Transverse colon (tissue), 4 donors: ENCODE data around the gene AMBP. TPM values are rescaled to one million over a fixed set of nuclear protein-coding genes. Genes with fewer than 3 reads are reported as not detected.

Source experiments
- DNase-seq: peaks from one replicate; pipeline ENCODE4 v3.0.0-alpha.2; 2019
- H3K27ac ChIP-seq, 4 donors: fragments of 200-600 bp; sonication (generic); 2 replicates each; pipeline ENCODE4 v1.5.1; 2016 to 2018; ENCODE audit warnings: inconsistent platforms in 4 of 4
- H3K27me3 ChIP-seq: fragments of 200-600 bp; sonication (generic); 2 replicates; pipeline ENCODE4 v1.5.1; 2017; ENCODE audit warnings: inconsistent platforms
- H3K36me3 ChIP-seq, 4 donors: fragments of 200-600 bp; sonication (generic); 2 replicates each; pipeline ENCODE4 v1.5.1; 2017 to 2019; ENCODE audit warnings: inconsistent platforms in 4 of 4
- H3K4me1 ChIP-seq, 4 donors: fragments of 200-600 bp; sonication (generic); 2 replicates each; pipeline ENCODE4 v1.5.1; 2017 to 2020; ENCODE audit warnings: inconsistent platforms in 4 of 4
- H3K4me3 ChIP-seq, 4 donors: fragments of 200-600 bp; sonication (generic); 1 replicate in 1 of 4; 2 replicates in 3 of 4; pipeline versions ENCODE4 v1.5.1 to v1.6.1; 2017 to 2019; ENCODE audit warnings: inconsistent platforms in 4 of 4
- H3K9me3 ChIP-seq, 2 donors: fragments of 200-600 bp; sonication (generic); 2 replicates each; pipeline ENCODE4 v1.5.1; 2017 to 2019; ENCODE audit warnings: inconsistent platforms in 2 of 2
- EP300 ChIP-seq: sonication (generic); formaldehyde crosslinking; IDR thresholded peaks from one replicate; pipeline ENCODE4 v1.6.1; 2017; ENCODE audit warnings: antibody characterized with exemption, low read depth
- POLR2A ChIP-seq: fragments of 450-650 bp; IDR thresholded peaks from one replicate; pipeline ENCODE4 v1.6.1; 2016; ENCODE audit warnings: antibody characterized with exemption, mild to moderate bottlenecking, moderate library complexity
- POLR2AphosphoS5 ChIP-seq, 3 donors: sonication (generic); formaldehyde crosslinking; IDR thresholded peaks; one replicate each; pipeline ENCODE4 v1.6.1; 2016; ENCODE audit warnings: antibody characterized with exemption in 3 of 3
- WGBS, 2 donors: methylation state at CpG; one replicate each; pipeline ENCODE4 v1.1.5; 2018; ENCODE audit warnings: low coverage in 1 of 2; 5-methylcytosine and 5-hydroxymethylcytosine counted together
- in situ Hi-C, 4 donors: fragments of 200-750 bp; cut with MboI; loops; one replicate each; pipeline versions ENCODE4 v1.15.0 to v1.15.1; 2017; ENCODE audit warnings: low sequenced_read_pairs in 3 of 4, low pct_ligation_motif_present in 1 of 4, low pct_unique_long_range_greater_than_20kb in 1 of 4
- intact Hi-C: fragments of 100-400 bp; cut with DNase I; formaldehyde crosslinking; loops from one replicate; pipeline ENCODE4 v1.15.1; 2023; ENCODE audit warnings: low total_unique reads
- total RNA-seq, 4 donors: library from RNA; depleted of rRNA; stranded (reverse); fragments of >200 nt; gene quantifications; one replicate each; pipeline ENCODE4 v1.1.0, GENCODE V29; 2016
- TF ChIP-seq, protein P1 (sequence below), 5 experiments: fragments of 200-600 bp in 3 of 5; fragments of 450-650 bp in 2 of 5; sonication (generic) in 3 of 5; IDR thresholded peaks; 1 replicate in 2 of 5; 2 replicates in 3 of 5; pipeline ENCODE4 v1.5.1; 2016 to 2017; ENCODE audit warnings: antibody characterized with exemption in 5 of 5, inconsistent platforms in 3 of 5, mild to moderate bottlenecking in 2 of 5, moderate library complexity in 1 of 5

The AMBP gene
- total RNA-seq, 4 donors from 2014 or later: 0.96 TPM; not detected in 3

DNA sequence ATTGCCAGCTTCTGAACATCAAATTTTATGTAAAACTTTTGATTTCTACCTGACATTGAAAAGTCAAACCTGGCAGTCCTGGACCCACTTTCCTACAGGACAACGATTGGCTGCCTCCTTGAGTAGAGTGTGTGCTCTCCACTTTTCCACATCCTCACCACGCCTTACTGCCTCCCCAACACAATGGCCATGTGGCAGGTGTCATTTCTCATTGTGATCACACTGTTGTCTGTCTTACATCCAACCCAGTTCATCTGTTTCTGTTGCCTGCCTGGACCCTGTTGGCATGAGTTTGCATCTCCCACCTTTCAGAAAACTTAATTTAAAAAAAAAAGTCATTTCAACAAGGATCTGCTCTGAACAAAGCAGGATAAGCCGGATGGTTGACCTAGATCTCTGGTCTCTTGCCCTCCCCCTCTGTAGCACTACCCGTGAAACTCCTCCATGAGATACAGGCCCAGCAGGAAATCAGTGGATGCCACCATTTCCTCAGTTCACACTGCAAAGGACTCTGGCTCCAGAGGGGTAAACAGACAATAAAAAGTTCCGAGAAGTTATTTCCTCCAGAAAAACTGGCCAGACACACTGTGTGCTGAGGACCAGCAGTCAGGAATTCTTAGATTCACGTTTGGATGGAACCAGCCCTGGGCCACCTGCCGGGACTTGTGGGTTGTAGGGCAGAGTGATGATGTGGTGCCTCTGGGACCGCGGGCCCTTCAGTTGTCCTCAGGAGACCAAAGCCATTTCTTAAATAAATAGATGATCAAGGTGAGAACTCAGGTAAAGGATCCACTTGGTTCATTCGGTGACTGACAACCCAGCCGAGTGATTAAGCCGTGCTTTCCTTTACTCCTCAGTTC is 48.6 kb downstream of the AMBP start:
- H3K4me3 ChIP-seq: no peak overlapping the region
- H3K36me3 ChIP-seq: peaks cover 0 to 7% (median 0%) of the 10 kb centered on the region in 4 donors
- WGBS, 2 donors: 67 to 82% methylated on average over 4 to 12 of the region's 12 CpGs
- no peak for DNase-seq
- intact Hi-C loops: no loop called here
- in situ Hi-C loops: loop anchor here in 2 of 4 donors (25.0 kb wide), 2 partner anchors 167 to 217 kb away; no protein-coding TSS in a partner anchor
- H3K4me1 ChIP-seq: no peaks in the 10 kb centered on the region
- H3K9me3 ChIP-seq: no peaks in the 10 kb centered on the region
- no peaks in the 10 kb centered on the region for H3K27me3 ChIP-seq
- no peak overlapping the region for H3K27ac ChIP-seq
- TF ChIP-seq, protein P1, sequence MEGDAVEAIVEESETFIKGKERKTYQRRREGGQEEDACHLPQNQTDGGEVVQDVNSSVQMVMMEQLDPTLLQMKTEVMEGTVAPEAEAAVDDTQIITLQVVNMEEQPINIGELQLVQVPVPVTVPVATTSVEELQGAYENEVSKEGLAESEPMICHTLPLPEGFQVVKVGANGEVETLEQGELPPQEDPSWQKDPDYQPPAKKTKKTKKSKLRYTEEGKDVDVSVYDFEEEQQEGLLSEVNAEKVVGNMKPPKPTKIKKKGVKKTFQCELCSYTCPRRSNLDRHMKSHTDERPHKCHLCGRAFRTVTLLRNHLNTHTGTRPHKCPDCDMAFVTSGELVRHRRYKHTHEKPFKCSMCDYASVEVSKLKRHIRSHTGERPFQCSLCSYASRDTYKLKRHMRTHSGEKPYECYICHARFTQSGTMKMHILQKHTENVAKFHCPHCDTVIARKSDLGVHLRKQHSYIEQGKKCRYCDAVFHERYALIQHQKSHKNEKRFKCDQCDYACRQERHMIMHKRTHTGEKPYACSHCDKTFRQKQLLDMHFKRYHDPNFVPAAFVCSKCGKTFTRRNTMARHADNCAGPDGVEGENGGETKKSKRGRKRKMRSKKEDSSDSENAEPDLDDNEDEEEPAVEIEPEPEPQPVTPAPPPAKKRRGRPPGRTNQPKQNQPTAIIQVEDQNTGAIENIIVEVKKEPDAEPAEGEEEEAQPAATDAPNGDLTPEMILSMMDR (IDR thresholded peaks at IDR 0.05): no peak
- TF ChIP-seq EP300: no peak
- TF ChIP-seq POLR2A: no peak
- TF ChIP-seq POLR2AphosphoS5 (IDR thresholded peaks at IDR 0.05): no peak

DNA sequence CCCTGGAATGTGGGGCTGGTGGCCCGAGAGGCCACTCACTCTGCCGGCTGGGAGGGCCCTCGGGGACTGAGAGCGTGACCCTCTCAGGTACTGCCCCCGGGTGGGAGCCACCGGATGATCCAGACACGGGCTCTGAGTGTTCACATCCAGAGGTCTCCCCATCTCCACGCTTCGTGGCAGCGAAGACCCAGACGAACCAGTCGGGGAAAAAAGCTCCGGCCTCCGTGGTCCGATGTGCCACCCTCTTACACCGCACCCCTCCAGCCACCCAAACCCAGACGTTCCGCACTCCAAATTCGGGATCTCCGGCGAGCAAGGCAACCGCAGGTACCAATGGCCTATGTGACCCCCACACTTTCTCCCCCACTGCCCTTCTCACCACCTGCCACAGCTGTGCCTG is 49.5 kb downstream of the AMBP start:
- intact Hi-C loops (no loop called here), in situ Hi-C loops (loop anchor here in 2 of 4 donors (25.0 kb wide), 2 partner anchors 166 to 216 kb away; no protein-coding TSS in a partner anchor)
- no peak overlapping the region for H3K4me3 ChIP-seq
- WGBS, 2 donors: 97% methylated on average over 22 of the region's 22 CpGs; no CpG with 5 or more reads in 1 of the 2 donors
- peaks cover 0 to 14% (median 0%) of the 10 kb centered on the region in 4 donors for H3K36me3 ChIP-seq
- DNase-seq: no peak
- no peaks in the 10 kb centered on the region for H3K4me1 ChIP-seq
- H3K27ac ChIP-seq: no peak overlapping the region
- TF ChIP-seq POLR2A (no peak), POLR2AphosphoS5 (IDR thresholded peaks at IDR 0.05) (no peak), EP300 (no peak)
- TF ChIP-seq, protein P1 (IDR thresholded peaks at IDR 0.05): no peak
- no peaks in the 10 kb centered on the region for H3K27me3 ChIP-seq
- peaks cover 3 to 6% of the 10 kb centered on the region in 2 donors for H3K9me3 ChIP-seq

DNA sequence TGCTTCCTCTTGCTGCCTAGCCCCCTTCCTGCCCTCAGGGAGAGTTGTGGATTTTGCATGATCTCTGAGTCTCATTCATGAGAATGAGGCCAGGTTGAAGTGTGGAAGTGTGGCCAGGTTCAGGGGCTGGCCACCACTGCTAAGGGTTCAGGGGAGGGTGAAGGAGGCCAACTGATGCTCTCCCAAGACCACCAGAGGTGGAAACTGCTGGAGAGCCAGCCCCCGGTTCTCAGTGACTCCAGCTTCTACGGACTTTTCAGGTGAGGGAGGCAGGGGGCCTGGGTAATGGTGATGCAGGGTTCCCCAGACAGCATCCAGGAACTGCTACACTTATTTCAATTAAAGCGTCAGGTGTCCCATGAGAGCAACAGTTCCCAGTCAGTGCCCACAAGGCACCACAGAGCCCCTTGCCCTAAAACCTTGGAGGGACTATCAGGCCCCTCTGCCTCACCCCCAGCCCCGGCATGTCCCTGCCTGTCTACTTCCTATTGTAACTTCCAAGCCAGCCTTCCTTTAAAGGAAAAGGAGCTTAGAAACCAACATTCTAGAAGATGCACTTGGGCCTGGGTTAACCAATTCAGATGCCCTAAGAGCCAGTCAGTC is 50.1 kb downstream of the AMBP start:
- DNase-seq: no peak
- Histone ChIP-seq H3K4me1 (no peaks in the 10 kb centered on the region), H3K4me3 (no peak overlapping the region), H3K27ac (no peak overlapping the region), H3K9me3 (peaks cover 10 to 11% of the 10 kb centered on the region in 2 donors), H3K36me3 (peaks cover 0 to 21% (median 0%) of the 10 kb centered on the region in 4 donors), H3K27me3 (no peaks in the 10 kb centered on the region)
- intact Hi-C loops (no loop called here), in situ Hi-C loops (loop anchor here in 2 of 4 donors (25.0 kb wide), 2 partner anchors 166 to 216 kb away; no protein-coding TSS in a partner anchor)
- 84% methylated on average over 4 of the region's 4 CpGs; no CpG with 5 or more reads in 1 of the 2 donors for WGBS, 2 donors
- TF ChIP-seq, protein P1 (IDR thresholded peaks at IDR 0.05): no peak
- TF ChIP-seq POLR2AphosphoS5 (IDR thresholded peaks at IDR 0.05): no peak
- no peak for TF ChIP-seq POLR2A
- no peak for TF ChIP-seq EP300

DNA sequence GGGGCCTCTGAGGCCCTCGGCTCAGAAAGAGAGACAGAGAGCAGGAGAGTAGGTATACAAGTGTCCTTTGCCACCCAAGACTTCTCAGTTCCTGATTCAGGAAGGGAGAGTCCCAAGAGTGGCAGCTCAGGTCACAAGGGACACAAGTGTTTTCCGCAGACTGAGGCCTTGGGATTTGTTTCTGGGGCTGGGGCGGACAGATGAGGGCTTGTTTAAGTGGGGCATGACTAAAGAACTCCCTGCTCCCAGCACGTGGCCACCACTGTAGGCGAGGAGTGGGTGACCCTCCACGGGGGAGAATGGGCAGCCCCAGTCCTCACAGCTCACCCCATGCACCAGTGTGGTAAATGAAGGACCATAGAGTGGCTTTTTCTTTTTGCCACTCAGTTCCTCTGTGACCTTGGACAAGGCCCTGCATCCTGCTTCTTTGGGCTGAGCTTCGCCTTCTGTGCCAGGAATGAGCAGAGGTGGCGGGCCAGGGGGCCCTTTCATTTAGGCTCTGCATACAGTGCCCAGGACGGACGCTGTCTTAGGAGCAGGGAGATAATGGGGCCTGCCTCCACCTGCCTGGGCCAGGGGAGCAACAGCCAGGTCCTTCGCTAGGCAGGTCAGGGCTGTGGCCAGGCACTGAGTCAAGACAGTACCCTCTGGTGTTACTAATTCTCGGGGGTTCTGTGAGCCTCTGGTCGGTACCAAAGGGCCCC is 50.8 kb downstream of the AMBP start:
- H3K27ac ChIP-seq: no peak overlapping the region
- TF ChIP-seq POLR2AphosphoS5 (IDR thresholded peaks at IDR 0.05) (no peak), EP300 (no peak), POLR2A (no peak)
- TF ChIP-seq, protein P1 (IDR thresholded peaks at IDR 0.05): no peak
- H3K9me3 ChIP-seq: peaks cover 11 to 15% of the 10 kb centered on the region in 2 donors
- H3K4me3 ChIP-seq: no peak overlapping the region
- intact Hi-C loops (no loop called here), in situ Hi-C loops (loop anchor here in 2 of 4 donors (25.0 kb wide), 2 partner anchors 165 to 215 kb away; no protein-coding TSS in a partner anchor)
- H3K27me3 ChIP-seq: no peaks in the 10 kb centered on the region
- H3K4me1 ChIP-seq: no peaks in the 10 kb centered on the region
- WGBS, 2 donors: 84% methylated on average over 13 of the region's 13 CpGs; no CpG with 5 or more reads in 1 of the 2 donors
- no peak for DNase-seq
- H3K36me3 ChIP-seq: peaks cover 0 to 21% (median 0%) of the 10 kb centered on the region in 4 donors
